CD4-positive, CD25-positive, alpha-beta regulatory T cell (primary cell): ENCODE measurements around the gene GUK1. TPM values are rescaled to one million over a fixed set of nuclear protein-coding genes. Genes with fewer than 3 reads are reported as not detected.

Experiments
- ATAC-seq, 2 donors: fragments of 150-1000 bp; cut with Tn5 transposase; one replicate each; pipeline ENCODE4 v1.10.0; 2021; ENCODE audit warnings: low read depth in 2 of 2, moderate number of reproducible peaks in 2 of 2, moderate library complexity in 1 of 2
- DNase-seq, 3 donors: peaks; one replicate each; pipeline versions ENCODE4 v3.0.0 to v3.0.0-alpha.2; 2012 to 2022; ENCODE audit warnings: mixed read lengths in 1 of 3
- H3K27ac ChIP-seq: one replicate; pipeline ENCODE4 v1.7.0; 2013; ENCODE audit warnings: mild to moderate bottlenecking, low read length; ENCODE audit not compliant: insufficient read depth, poor library complexity, severe bottlenecking
- H3K27me3 ChIP-seq: one replicate; pipeline ENCODE4 v1.7.0; 2013; ENCODE audit warnings: low read length; ENCODE audit not compliant: control insufficient read depth, insufficient read depth
- H3K36me3 ChIP-seq: one replicate; pipeline ENCODE4 v1.7.0; 2013; ENCODE audit warnings: mild to moderate bottlenecking, low read length, moderate library complexity; ENCODE audit not compliant: control insufficient read depth, insufficient read depth
- H3K4me1 ChIP-seq: 2 replicates; pipeline ENCODE4 v1.7.0; 2013; ENCODE audit warnings: mild to moderate bottlenecking, low read length; ENCODE audit not compliant: insufficient read depth, control insufficient read depth, poor library complexity, severe bottlenecking
- H3K4me3 ChIP-seq: one replicate; pipeline ENCODE4 v1.7.0; 2013; ENCODE audit warnings: low read depth, mild to moderate bottlenecking, low read length, moderate library complexity
- H3K9me3 ChIP-seq, 2 experiments: 1 replicate in 1 of 2; 2 replicates in 1 of 2; pipeline ENCODE4 v1.7.0; 2013; ENCODE audit warnings: low read length in 2 of 2, mild to moderate bottlenecking in 1 of 2, moderate library complexity in 1 of 2; ENCODE audit not compliant: control insufficient read depth in 2 of 2
- H3K27ac Mint-ChIP-seq, 3 donors: one replicate each; pipeline ENCODE4 v1.8.0; 2020 to 2022; ENCODE audit warnings: mild to moderate bottlenecking in 3 of 3, mixed read lengths in 3 of 3, moderate library complexity in 2 of 3
- H3K27me3 Mint-ChIP-seq: one replicate; pipeline ENCODE4 v1.8.0; 2022; ENCODE audit warnings: mild to moderate bottlenecking, mixed read lengths
- H3K36me3 Mint-ChIP-seq: one replicate; pipeline ENCODE4 v1.8.0; 2020; ENCODE audit warnings: mixed read lengths
- H3K4me1 Mint-ChIP-seq, 4 donors: one replicate each; pipeline ENCODE4 v1.8.0; 2020 to 2022; ENCODE audit warnings: mixed read lengths in 4 of 4, mild to moderate bottlenecking in 1 of 4
- H3K4me3 Mint-ChIP-seq, 4 donors: one replicate each; pipeline ENCODE4 v1.8.0; 2020 to 2022; ENCODE audit warnings: mild to moderate bottlenecking in 4 of 4, mixed read lengths in 4 of 4, moderate library complexity in 3 of 4
- H3K9me3 Mint-ChIP-seq, 7 donors: one replicate each; pipeline ENCODE4 v1.8.0; 2020 to 2022; ENCODE audit warnings: mixed read lengths in 7 of 7, mild to moderate bottlenecking in 3 of 7, moderate library complexity in 2 of 7
- polyA plus RNA-seq, 4 donors: library from polyadenylated mRNA; unstranded; fragments of 300-500 nt; fragmentation: Illumina TruSeq; gene quantifications; one replicate each; pipeline ENCODE4 v1.2.3, GENCODE V29; 2021
- total RNA-seq: library from RNA; stranded (reverse); gene quantifications from one replicate; pipeline ENCODE4 v1.2.3, GENCODE V29; 2022

Gene GUK1
- total and polyA plus RNA-seq, 5 donors from 2014 or later, result 270 to 413 (median 350) TPM

DNA sequence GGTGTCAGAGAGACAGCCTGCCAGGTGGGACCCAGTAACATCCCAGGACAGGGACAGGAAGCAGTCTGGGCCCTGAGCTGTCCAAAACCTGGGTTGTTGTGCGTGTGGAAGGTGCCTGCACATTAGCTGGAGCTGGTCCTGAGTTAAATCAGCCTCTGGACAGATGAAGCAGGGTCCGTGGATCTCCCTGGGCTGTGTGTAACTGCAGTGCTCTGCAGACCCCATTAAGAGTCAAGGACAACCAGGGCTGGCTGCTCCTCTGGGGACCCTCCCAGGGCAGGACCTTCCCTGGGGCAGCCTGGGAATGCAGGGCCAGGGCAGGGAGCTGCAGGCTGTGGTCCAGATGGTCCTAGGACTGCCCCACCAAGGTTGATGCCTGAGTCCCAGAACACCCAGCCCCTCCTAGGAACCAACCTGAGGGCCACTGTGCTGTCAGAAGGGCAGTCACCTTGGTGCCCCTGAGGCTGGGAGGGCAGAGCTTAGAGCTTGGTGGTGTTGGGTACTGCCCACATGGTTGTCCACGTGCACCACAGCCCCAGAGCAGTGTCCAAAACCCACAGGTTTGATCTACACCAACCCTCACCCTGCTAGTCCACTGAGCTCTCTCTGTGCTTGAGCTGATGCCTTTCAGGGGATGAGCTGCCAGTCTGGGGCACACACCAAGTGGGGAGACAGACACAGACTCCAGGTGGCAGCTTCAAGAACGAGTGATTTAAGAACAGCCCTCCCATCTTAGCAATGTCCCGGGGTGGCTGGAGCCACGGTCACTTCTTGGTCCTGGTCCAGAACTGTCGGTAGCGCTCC, 33.9 kb upstream of the GUK1 start:
- no peaks in the 10 kb centered on the region for H3K9me3 ChIP-seq
- Mint-ChIP-seq H3K4me3 (peak overlapping the region; percentile 17 to 94 (median 68)), H3K27me3 (no peaks in the 10 kb centered on the region), H3K36me3 (peaks cover 11% of the 10 kb centered on the region), H3K9me3 (peaks cover 0 to 1% (median 0%) of the 10 kb centered on the region in 7 donors), H3K4me1 (peaks cover 0 to 64% (median 18%) of the 10 kb centered on the region in 4 donors), H3K27ac (peak overlapping the region in 1 of 3 donors; percentile 42)
- DNase-seq (no peak), ATAC-seq (no peak)
- no peak overlapping the region for H3K4me3 ChIP-seq
- no peaks in the 10 kb centered on the region for H3K27me3 ChIP-seq
- H3K36me3 ChIP-seq, result peaks cover 14% of the 10 kb centered on the region
- no peak overlapping the region for H3K27ac ChIP-seq
- H3K4me1 ChIP-seq, result peaks cover 39% of the 10 kb centered on the region

DNA sequence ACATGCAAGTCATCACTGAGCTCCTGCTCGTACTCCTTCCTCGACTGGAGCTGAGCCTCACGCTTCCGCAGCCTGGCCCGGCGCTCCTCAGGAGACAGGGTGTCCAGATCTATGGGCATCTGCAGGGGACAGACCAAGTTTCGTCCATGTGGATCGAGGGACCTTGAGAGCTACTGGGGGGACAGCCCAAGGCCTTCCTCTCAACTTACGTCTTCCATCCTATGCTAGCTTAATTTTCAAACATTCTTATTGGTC, 33.4 kb upstream of the GUK1 start:
- Mint-ChIP-seq H3K36me3 (peaks cover 8% of the 10 kb centered on the region), H3K4me1 (peaks cover 0 to 59% (median 16%) of the 10 kb centered on the region in 4 donors), H3K27ac (no peak overlapping the region), H3K27me3 (no peaks in the 10 kb centered on the region), H3K9me3 (peaks cover 0 to 1% (median 0%) of the 10 kb centered on the region in 7 donors), H3K4me3 (peak overlapping the region; percentile 17 to 79 (median 63))
- peaks cover 14% of the 10 kb centered on the region for H3K36me3 ChIP-seq
- H3K9me3 ChIP-seq, result no peaks in the 10 kb centered on the region
- H3K27me3 ChIP-seq, result no peaks in the 10 kb centered on the region
- peaks cover 34% of the 10 kb centered on the region for H3K4me1 ChIP-seq
- DNase-seq, result no peak
- no peak overlapping the region for H3K27ac ChIP-seq
- no peak overlapping the region for H3K4me3 ChIP-seq
- ATAC-seq, result no peak

DNA sequence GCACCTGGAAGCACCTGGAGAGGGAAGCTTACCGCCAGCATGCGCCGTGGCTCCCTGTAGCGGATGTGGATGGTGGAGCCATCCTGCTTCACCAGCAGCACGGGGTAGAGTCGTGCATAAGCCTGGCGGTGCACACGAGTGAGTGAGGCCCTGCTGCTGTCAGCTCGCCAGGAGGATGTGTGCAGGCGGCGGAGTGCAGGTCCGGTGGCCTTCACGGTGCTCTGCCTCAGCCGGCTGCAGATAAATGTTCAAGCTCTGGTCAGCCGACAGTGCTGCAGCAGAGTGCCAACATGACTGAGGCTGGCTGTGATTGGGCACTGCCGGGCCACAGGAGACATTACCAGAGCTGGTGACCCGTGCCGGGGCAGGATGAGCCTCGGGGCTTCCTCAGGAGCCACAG, 32.4 kb upstream of the GUK1 start:
- Histone ChIP-seq H3K4me3 (no peak overlapping the region), H3K36me3 (peaks cover 14% of the 10 kb centered on the region), H3K27me3 (no peaks in the 10 kb centered on the region), H3K27ac (no peak overlapping the region), H3K9me3 (no peaks in the 10 kb centered on the region), H3K4me1 (peaks cover 29% of the 10 kb centered on the region)
- peak overlapping the region in 2 of 3 donors; percentile 58 to 97 for H3K27ac Mint-ChIP-seq
- H3K36me3 Mint-ChIP-seq, result peaks cover 8% of the 10 kb centered on the region
- peaks cover 0 to 1% (median 0%) of the 10 kb centered on the region in 7 donors for H3K9me3 Mint-ChIP-seq
- no peaks in the 10 kb centered on the region for H3K27me3 Mint-ChIP-seq
- ATAC-seq, result no peak
- H3K4me3 Mint-ChIP-seq, result peak overlapping the region; percentile 92 to 94 (median 92)
- no peak for DNase-seq
- peaks cover 0 to 57% (median 16%) of the 10 kb centered on the region in 4 donors for H3K4me1 Mint-ChIP-seq

DNA sequence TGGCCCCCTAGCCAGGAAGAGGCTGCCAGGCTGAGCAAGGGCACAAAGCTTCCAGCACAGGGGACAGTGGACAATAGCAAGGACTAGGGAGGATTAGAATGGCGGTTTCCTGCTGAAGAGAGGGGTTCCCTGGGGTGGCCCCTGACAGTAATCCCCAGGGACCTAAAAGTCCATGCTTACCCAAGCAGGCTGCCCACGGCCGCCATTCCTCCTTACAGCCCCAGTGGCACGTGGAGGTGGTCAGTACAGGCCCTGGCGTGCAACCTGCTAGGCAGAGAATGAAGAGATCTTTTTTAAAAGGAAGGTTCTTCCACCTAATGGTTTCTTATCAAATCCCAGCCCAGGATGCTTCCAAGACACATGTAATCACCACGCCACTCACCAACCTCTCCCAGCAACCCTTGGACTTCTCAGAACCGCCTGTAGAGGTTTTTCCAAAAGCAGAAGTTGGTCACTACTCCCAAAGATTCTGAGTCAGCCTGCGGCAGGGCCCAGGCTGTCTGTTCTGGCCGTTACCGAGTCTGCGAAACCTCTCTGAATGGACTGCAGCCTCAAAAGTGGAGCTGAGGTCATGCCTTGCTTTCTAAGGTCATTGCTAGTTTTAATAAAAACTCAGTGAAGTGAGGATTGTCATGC, 31.9 kb upstream of the GUK1 start:
- Mint-ChIP-seq H3K4me3 (peak overlapping the region; percentile 92 to 94 (median 92)), H3K36me3 (peaks cover 8% of the 10 kb centered on the region), H3K4me1 (peaks cover 0 to 55% (median 15%) of the 10 kb centered on the region in 4 donors), H3K9me3 (peaks cover 0 to 1% (median 0%) of the 10 kb centered on the region in 7 donors), H3K27ac (peak overlapping the region in 2 of 3 donors; percentile 92 to 97), H3K27me3 (no peaks in the 10 kb centered on the region)
- no peak for ATAC-seq
- no peak for DNase-seq
- Histone ChIP-seq H3K27me3 (no peaks in the 10 kb centered on the region), H3K4me1 (peaks cover 29% of the 10 kb centered on the region), H3K9me3 (no peaks in the 10 kb centered on the region), H3K27ac (peak overlapping the region; percentile 84), H3K4me3 (peak overlapping the region; percentile 79), H3K36me3 (peaks cover 14% of the 10 kb centered on the region)

DNA sequence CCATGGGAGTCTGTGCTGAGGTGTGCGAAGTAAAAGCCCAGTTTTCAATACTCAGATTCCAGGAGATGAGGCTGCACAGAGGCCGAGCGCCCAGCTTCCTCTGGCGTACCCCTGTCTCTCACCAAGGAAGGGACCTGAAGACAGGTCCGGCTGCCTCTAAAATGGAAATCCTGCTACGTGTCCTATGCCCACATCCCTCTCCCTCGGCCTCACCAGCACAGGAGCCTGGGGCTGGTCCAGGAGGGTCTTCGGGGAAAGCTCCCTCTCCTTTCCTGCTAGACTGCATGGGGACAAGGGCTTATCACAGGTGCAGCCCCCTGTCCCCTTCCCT, 31.4 kb upstream of the GUK1 start:
- Histone ChIP-seq H3K27me3 (no peaks in the 10 kb centered on the region), H3K4me3 (peak overlapping the region; percentile 79), H3K9me3 (no peaks in the 10 kb centered on the region), H3K27ac (peak overlapping the region; percentile 84), H3K36me3 (peaks cover 14% of the 10 kb centered on the region), H3K4me1 (peaks cover 25% of the 10 kb centered on the region)
- ATAC-seq (no peak), DNase-seq (no peak)
- Mint-ChIP-seq H3K27ac (peak overlapping the region; percentile 92 to 97 (median 93)), H3K36me3 (peaks cover 8% of the 10 kb centered on the region), H3K4me1 (peaks cover 0 to 49% (median 13%) of the 10 kb centered on the region in 4 donors), H3K4me3 (peak overlapping the region; percentile 92 to 94 (median 92)), H3K27me3 (no peaks in the 10 kb centered on the region), H3K9me3 (peaks cover 0 to 1% (median 0%) of the 10 kb centered on the region in 7 donors)

DNA sequence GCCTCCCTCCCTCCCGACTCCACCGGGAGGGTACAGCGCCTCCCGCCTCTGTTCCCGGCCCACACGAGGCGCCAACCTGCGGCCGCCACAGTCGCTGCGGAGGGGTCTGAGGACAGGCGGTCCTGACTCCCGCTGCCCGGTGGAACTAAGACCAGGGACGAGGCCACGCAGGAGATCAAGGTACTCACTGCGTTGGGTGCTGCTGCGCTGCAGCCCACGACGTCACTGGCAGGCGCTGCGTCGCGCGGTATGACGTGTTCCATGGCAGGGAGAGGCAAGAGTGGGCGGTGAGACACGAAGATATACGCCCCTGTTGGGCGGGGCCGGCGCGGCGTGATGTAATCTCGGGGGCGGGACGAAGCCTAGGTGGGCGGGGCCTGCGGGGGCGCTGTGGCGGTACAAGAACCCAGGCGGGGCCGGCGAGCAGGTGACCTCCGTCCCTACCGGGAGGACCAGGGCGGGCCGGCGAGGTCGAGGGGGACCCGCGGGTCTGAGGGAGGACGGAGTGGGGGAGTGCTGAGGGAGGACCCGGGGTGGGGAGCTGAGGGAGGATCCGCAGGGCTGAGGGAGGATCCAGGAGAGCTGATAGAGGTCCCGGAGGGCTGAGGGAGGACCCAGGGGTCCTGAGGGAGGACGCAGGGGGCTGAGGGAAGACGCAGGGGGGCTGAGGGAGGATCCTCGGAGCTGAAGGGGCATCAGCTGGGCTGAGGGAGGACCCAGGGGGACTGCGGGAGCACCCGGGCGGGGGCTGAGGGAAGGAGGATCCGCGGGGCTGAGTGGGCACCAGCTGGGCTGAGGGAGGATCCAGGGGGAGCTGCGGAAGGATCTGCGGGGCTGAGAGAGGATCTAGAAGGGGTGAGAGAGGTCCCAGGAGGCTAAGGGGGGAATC, 30.8 kb upstream of the GUK1 start, which contains the start of gene MRPL55:
Gene MRPL55, minus strand, starts transcription at position 227 of the 889 bp plus-strand sequence. CDS start 1,039 bp downstream, outside the sequence.
- Mint-ChIP-seq H3K36me3 (peaks cover 8% of the 10 kb centered on the region), H3K9me3 (peaks cover 0 to 1% (median 0%) of the 10 kb centered on the region in 7 donors), H3K27me3 (no peaks in the 10 kb centered on the region), H3K27ac (peak within 1 kb of the TSS; percentile 92 to 97 (median 93)), H3K4me3 (peak within 1 kb of the TSS; percentile 92 to 94 (median 92)), H3K4me1 (peaks cover 0 to 43% (median 13%) of the 10 kb centered on the region in 4 donors)
- no peaks in the 10 kb centered on the region for H3K27me3 ChIP-seq
- H3K4me1 ChIP-seq, result peaks cover 20% of the 10 kb centered on the region
- H3K4me3 ChIP-seq, result peak within 1 kb of the TSS; percentile 79
- peak; percentile 97 to 98 (median 98) for DNase-seq
- ATAC-seq, result peak; percentile 95
- H3K9me3 ChIP-seq, result no peaks in the 10 kb centered on the region
- peak within 1 kb of the TSS; percentile 84 for H3K27ac ChIP-seq
- peaks cover 14% of the 10 kb centered on the region for H3K36me3 ChIP-seq

DNA sequence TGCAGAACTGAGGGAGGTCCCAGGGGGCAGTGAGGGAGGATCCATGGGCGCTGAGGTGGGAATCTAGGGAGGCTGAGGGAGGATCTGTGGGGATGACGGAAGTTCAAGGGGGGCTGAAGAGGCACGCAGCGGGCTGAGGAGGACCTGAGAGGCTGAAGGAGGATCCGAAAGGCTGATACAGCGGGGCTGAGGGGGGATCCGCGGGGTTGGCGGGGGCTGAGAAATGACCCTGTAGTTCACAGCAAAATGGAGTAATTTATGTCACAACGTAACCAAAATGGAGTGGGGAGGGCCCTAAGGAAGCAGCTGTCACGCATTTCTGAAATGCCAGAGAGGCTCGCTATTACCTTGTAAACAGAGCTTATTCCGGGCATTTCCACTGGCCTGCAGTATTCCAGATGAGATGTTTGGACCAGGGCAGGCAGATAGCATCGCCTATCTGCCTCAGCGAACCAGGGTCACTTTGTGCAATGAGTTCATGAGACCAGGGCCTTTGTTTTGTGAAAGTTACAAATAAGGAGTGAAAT, 30.1 kb upstream of the GUK1 start:
- Mint-ChIP-seq H3K27me3 (no peaks in the 10 kb centered on the region), H3K27ac (peak overlapping the region; percentile 92 to 97 (median 93)), H3K4me3 (peak overlapping the region; percentile 92 to 94 (median 92)), H3K9me3 (peaks cover 0 to 1% (median 0%) of the 10 kb centered on the region in 7 donors), H3K36me3 (peaks cover 8% of the 10 kb centered on the region), H3K4me1 (peaks cover 0 to 36% (median 13%) of the 10 kb centered on the region in 4 donors)
- peaks cover 20% of the 10 kb centered on the region for H3K4me1 ChIP-seq
- peak overlapping the region; percentile 84 for H3K27ac ChIP-seq
- ATAC-seq (no peak), DNase-seq (no peak)
- peaks cover 14% of the 10 kb centered on the region for H3K36me3 ChIP-seq
- H3K9me3 ChIP-seq, result no peaks in the 10 kb centered on the region
- no peaks in the 10 kb centered on the region for H3K27me3 ChIP-seq
- H3K4me3 ChIP-seq, result peak overlapping the region; percentile 54
